GM12873 (cell line): ENCODE data around the gene CLPTM1.

Source experiments
- TF ChIP-seq, protein P1 (sequence below): IDR thresholded peaks from 2 replicates; pipeline ENCODE4 v1.5.1; 2012; ENCODE audit warnings: low read depth, mild to moderate bottlenecking, moderate library complexity, low read length, control low read depth; ENCODE audit not compliant: insufficient read depth; ENCODE audit errors: missing control alignments

CLPTM1 gene

GRCh38 chr19:45032421-45032820 lies 77.2 kb downstream of the CLPTM1 start:
- TF ChIP-seq, protein P1, sequence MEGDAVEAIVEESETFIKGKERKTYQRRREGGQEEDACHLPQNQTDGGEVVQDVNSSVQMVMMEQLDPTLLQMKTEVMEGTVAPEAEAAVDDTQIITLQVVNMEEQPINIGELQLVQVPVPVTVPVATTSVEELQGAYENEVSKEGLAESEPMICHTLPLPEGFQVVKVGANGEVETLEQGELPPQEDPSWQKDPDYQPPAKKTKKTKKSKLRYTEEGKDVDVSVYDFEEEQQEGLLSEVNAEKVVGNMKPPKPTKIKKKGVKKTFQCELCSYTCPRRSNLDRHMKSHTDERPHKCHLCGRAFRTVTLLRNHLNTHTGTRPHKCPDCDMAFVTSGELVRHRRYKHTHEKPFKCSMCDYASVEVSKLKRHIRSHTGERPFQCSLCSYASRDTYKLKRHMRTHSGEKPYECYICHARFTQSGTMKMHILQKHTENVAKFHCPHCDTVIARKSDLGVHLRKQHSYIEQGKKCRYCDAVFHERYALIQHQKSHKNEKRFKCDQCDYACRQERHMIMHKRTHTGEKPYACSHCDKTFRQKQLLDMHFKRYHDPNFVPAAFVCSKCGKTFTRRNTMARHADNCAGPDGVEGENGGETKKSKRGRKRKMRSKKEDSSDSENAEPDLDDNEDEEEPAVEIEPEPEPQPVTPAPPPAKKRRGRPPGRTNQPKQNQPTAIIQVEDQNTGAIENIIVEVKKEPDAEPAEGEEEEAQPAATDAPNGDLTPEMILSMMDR, result no peak

DNA sequence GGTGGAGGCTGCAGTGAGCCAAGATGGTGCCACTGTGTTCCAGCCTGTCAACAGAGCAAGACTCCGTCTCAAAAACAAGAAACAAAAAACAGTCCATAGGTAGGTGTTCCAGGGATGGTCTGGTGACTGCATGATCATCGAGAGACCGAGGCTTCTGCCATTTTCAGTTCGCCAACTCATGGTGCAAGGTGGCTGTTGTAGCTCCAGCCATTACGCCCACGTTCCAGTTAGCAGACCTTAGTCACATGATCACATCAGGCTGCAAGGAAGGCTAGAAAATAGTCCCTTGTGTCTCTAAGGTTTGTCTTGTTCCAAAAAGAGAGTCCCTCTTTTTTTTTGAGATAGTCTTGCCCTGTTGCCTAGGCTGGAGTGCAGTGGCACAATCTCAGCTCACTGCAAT lies 80.6 kb downstream of the CLPTM1 start:
- TF ChIP-seq, protein P1, result no peak

DNA sequence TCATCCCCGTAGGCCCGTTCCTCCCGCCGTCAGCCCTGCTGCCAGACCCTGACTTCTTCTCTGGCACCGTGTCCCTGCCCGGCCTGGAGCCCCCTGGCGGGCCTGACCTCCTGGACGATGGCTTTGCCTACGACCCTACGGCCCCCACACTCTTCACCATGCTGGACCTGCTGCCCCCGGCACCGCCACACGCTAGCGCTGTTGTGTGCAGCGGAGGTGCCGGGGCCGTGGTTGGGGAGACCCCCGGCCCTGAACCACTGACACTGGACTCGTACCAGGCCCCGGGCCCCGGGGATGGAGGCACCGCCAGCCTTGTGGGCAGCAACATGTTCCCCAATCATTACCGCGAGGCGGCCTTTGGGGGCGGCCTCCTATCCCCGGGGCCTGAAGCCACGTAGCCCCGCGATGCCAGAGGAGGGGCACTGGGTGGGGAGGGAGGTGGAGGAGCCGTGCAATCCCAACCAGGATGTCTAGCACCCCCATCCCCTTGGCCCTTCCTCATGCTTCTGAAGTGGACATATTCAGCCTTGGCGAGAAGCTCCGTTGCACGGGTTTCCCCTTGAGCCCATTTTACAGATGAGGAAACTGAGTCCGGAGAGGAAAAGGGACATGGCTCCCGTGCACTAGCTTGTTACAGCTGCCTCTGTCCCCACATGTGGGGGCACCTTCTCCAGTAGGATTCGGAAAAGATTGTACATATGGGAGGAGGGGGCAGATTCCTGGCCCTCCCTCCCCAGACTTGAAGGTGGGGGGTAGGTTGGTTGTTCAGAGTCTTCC lies 82.4 kb downstream of the CLPTM1 start:
- TF ChIP-seq, protein P1, result no peak

- TF ChIP-seq, protein P1, result no peak
Measured at GRCh38 chr19:45038931-45039893, 84.0 kb downstream of the CLPTM1 start, which contains the start of gene CLASRP. Gene CLASRP (plus strand): TSS chr19:45039045. CDS start chr19:45040213, 1,168 bp downstream.

DNA sequence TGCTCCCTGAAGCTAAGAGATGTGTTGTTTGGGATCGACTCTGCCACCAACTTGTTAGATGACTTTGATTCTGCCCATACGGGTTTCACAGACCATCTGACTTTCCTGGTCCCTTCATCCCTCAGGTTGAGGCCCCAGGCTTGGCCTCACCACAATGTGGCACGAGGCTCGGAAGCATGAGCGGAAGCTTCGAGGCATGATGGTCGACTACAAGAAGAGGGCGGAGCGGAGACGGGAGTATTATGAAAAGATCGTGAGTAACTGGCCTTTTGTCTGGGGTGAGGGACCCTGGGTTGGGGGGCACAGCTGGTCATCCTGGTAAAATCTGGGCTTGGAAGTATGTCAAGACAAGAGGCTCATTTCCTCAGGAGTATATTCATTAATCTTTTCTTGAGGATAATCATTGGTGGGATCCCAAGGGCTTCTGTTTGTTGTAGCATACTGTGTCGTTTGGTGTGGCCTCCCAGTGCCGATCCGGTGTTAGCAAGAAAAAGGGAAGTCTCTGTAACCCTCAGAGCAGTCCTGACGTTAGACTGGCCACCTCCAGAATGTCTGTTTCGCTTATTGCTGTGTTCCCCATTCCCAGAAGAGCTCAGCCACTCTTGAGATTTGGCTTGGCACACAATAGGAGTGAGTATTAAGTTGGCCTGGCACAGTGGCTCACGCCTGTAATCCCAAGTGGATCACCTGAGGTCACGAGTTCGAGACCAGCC lies 85.0 kb downstream of the CLPTM1 start:
- TF ChIP-seq, protein P1, result no peak

- TF ChIP-seq, protein P1, result no peak
Measured at GRCh38 chr19:45041125-45041524, 85.9 kb downstream of the CLPTM1 start.
